Measurements from ENCODE around the gene FAM43B. TPM values are rescaled to one million over a fixed set of nuclear protein-coding genes. Genes with fewer than 3 reads are reported as not detected.

The FAM43B gene, protein sequence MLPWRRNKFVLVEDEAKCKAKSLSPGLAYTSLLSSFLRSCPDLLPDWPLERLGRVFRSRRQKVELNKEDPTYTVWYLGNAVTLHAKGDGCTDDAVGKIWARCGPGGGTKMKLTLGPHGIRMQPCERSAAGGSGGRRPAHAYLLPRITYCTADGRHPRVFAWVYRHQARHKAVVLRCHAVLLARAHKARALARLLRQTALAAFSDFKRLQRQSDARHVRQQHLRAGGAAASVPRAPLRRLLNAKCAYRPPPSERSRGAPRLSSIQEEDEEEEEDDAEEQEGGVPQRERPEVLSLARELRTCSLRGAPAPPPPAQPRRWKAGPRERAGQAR
- total RNA-seq: 1.2 and 2.2 TPM in 2 replicates

DNA sequence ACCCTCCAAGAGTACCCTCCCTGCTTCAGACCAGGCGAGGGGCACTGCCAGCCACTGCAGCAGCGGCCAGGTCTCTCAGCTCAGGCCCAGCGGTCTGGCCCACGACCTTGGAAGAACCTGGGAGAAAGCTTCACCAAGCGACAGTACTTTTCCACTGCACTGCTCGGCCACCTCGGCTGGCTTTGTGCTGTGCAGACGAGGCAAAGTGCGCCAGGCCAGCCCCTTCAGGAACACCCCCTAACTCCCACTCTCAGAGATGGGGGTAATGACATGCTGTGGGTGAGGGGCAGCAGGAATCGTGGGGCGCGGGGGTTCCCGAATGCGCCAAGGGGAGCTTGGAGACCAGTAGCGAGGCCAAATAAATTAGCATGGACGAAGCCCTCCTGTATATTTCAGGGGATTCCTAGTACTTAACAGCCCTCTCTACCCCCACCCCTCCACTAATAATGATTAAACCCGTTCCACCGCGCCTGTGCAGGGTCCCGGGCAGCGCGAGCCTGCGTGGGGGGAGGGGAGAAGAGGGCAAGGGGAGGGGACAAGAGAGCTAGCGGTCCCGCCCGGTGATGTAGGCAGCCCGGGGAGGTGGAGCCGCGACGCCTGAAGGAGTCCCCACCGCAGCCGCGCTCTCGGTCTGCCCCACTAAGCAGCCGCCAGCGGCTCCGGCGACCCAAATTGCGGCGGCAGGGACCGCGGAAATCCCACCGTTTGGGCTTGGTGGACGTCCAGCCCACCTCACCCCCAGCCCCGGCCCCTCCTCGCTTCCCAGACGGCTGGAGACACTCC is at the start of gene FAM43B:
TSS of gene FAM43B (plus strand) at position 629 of the 783 bp plus-strand sequence. CDS start 401 bp downstream, outside the sequence.

DNA sequence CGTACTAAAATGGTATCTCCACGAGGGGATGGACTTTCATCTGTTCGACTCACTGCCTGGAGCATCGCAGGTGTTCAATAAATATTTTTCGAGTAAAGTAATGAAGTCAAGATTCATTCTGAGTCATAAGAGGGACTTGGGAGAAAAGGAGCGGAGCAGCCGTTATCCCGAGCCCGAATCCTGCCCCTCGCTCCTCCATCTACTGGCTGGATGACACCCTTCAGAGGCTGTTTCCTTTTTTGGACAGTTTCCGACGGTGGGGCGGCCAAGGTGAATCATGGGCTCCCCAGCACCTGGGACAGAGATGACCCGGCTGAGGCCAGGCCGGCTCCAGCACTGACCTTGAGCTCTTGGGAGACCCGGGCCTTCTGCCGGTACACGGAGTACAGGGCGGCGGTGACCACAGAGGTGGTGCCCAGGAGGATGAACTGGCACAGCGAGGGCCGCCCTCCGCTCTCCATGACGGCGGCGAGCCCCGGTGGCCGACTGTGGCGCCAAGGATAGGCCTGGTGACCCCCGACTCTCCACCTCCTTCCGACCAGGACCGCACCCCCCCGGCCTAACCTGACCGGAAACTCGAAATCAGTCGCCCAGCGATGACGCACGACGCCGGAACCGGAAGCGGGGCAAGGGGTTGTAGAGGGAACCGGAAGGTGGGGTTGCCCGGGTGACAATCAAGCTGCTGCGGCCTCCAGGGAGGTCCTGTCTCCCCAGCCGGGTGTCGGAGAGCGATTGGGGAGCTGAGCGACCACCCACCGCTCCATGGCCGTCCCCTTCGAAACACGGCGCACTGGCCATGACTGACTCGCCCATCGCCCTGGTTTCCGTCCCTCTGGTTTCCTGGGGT is 44.6 kb upstream of the FAM43B start, which contains the start of gene MUL1:
TSS of gene MUL1 (minus strand) at position 588 of the 847 bp plus-strand sequence. CDS start at position 461, 127 bp downstream.

DNA sequence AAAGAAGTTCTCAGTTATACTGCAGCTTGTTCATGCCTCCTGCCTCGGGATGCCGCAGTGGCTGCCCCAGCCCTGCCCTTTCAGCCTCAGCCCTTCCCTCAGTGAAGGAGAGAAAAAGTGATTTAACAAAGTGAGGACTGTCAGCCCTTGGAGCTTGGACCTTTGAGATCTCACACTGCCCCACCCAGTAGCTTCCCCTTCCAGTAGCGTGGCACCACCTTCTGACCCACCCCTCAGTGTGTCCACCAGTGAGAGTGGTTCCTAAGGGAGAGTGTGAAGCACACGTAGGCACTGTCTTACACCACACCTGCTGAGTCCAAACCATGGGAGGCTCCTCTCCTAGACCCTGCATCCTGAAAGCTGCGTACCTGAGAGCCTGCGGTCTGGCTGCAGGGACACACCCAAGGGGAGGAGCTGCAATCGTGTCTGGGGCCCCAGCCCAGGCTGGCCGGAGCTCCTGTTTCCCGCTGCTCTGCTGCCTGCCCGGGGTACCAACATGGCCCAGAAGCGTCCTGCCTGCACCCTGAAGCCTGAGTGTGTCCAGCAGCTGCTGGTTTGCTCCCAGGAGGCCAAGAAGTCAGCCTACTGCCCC is 36.4 kb downstream of the FAM43B start, which contains the start of gene CDA:
TSS of gene CDA (plus strand) at position 464 of the 592 bp plus-strand sequence. CDS start at position 497, 33 bp downstream.

Other genes with a start within 250 kb of the FAM43B start
- 3.7 and 6.7 TPM in 2 replicates for gene CAMK2N1, start 66.4 kb upstream of the FAM43B start, total RNA-seq
- gene MUL1, start 44.4 kb upstream of the FAM43B start, total RNA-seq: 22.4 and 23.5 TPM in 2 replicates
- not detected in 2 replicates for gene CDA, start 36.5 kb downstream of the FAM43B start, total RNA-seq
- 39.4 and 48.2 TPM in 2 replicates for gene PINK1, start 80.9 kb downstream of the FAM43B start, total RNA-seq
- 241 and 264 TPM in 2 replicates for gene DDOST, start 108.8 kb downstream of the FAM43B start, total RNA-seq
- 0.37 and 0.44 TPM in 2 replicates for gene KIF17, start 165.4 kb downstream of the FAM43B start, total RNA-seq
- gene SH2D5, start 180.1 kb downstream of the FAM43B start, total RNA-seq: 0.25 and 0.59 TPM in 2 replicates
- gene HP1BP3, start 234.7 kb downstream of the FAM43B start, total RNA-seq: 119 and 141 TPM in 2 replicates

Data from cardiac ventricle fibroblast (primary cell).